Mammary epithelial cell (primary cell): ENCODE measurements around the gene BOD1.

Source experiments
- EZH2 ChIP-seq: IDR thresholded peaks from 2 replicates; pipeline ENCODE4 v1.6.1; 2012; ENCODE audit warnings: low read length, inconsistent platforms, borderline replicate concordance
- TF ChIP-seq, protein P1 (sequence below), 2 donors: IDR thresholded peaks in 1 of 2; conservative IDR thresholded peaks in 1 of 2; 2 replicates each; pipeline ENCODE4 v1.5.1; 2011 to 2012; ENCODE audit warnings: inconsistent platforms in 2 of 2, low read length in 2 of 2, mild to moderate bottlenecking in 2 of 2, control low read depth in 1 of 2, low read depth in 1 of 2; ENCODE audit not compliant: insufficient read depth in 1 of 2; ENCODE audit errors: extremely low read depth in 1 of 2

DNA sequence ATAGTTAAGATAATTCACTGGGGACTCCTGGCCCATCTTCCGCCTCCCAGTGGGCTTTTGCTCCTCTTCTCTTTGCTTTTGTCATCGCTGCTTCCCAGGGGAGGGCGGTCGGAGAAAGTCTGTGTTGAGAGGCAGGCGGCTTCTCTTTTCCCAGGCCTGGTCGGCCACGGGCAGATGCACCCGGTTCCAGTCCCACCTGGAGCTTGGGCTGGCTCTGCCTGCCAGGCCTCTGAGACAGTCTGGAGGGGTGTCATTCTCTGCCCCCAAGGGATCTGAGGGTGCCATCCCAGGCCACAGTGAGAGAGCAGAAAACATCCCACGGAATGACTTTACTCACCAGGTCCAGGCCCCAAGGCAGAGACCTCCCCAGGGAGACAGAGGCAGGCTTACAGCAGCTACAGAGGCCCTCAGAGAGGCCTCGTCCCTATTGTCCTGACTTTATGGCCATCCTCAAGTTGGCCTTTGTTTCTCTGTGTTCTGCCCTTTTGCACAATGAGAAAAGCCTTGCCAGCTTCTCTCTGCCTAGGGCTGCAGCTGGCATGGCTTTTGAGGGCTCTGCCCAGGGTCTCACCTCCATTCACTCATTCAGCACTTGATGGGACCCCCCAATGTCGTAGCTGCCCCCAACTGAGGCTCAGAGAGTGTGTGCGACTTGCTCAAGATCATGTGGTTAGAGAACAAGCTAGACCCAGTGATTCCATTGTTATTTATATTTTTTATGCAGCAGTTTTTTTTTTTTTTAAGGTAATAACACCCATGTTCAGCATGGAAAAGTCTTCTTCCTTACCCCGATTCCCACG, 44.2 kb upstream of the BOD1 start:
- TF ChIP-seq, protein P1, sequence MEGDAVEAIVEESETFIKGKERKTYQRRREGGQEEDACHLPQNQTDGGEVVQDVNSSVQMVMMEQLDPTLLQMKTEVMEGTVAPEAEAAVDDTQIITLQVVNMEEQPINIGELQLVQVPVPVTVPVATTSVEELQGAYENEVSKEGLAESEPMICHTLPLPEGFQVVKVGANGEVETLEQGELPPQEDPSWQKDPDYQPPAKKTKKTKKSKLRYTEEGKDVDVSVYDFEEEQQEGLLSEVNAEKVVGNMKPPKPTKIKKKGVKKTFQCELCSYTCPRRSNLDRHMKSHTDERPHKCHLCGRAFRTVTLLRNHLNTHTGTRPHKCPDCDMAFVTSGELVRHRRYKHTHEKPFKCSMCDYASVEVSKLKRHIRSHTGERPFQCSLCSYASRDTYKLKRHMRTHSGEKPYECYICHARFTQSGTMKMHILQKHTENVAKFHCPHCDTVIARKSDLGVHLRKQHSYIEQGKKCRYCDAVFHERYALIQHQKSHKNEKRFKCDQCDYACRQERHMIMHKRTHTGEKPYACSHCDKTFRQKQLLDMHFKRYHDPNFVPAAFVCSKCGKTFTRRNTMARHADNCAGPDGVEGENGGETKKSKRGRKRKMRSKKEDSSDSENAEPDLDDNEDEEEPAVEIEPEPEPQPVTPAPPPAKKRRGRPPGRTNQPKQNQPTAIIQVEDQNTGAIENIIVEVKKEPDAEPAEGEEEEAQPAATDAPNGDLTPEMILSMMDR (conservative IDR thresholded peaks at IDR 0.05 in 1 of 2, IDR thresholded peaks at IDR 0.05 in 1 of 2; ENCODE audit: extremely low read depth in 1 of 2, insufficient read depth in 1 of 2, low read depth in 1 of 2, low read length in 2 of 2): no peak
- TF ChIP-seq EZH2: no peak
